ENCODE measurements around the gene NAA60.
"Not testable (repeated sequence)": the region's sequence is repeated elsewhere in the genome, so short reads cannot be mapped to it uniquely, and the experiment has no call there.

The NAA60 gene

GRCh38 chr16:3514621-3515020 is 71.1 kb downstream of the NAA60 start:
- Histone ChIP-seq H3K4me1 (ENCODE audit: insufficient read depth, low read length) (no peaks in the 10 kb centered on the region), H3K27me3 (ENCODE audit: insufficient read depth, low read length) (no peaks in the 10 kb centered on the region), H3K9me3 (ENCODE audit: insufficient read depth, low read depth, low read length) (no peaks in the 10 kb centered on the region), H3K36me3 (ENCODE audit: insufficient read depth, low read length) (peaks cover 67% of the 10 kb centered on the region), H3K27ac (ENCODE audit: low read depth, low read length) (no peak overlapping the region), H3K9ac (ENCODE audit: low read depth, low read length) (no peak overlapping the region), H3K4me3 (ENCODE audit: low read length) (no peak overlapping the region)
- WGBS, result 96% methylated on average over 4 of the region's 4 CpGs

GRCh38 chr16:3515897-3516296 is 72.4 kb downstream of the NAA60 start:
- H3K27ac ChIP-seq (ENCODE audit: low read depth, low read length), result no peak overlapping the region
- H3K4me3 ChIP-seq (ENCODE audit: low read length), result no peak overlapping the region
- 98% methylated on average over 4 of the region's 4 CpGs for WGBS
- no peaks in the 10 kb centered on the region for H3K4me1 ChIP-seq (ENCODE audit: insufficient read depth, low read length)
- H3K27me3 ChIP-seq (ENCODE audit: insufficient read depth, low read length), result no peaks in the 10 kb centered on the region
- H3K36me3 ChIP-seq (ENCODE audit: insufficient read depth, low read length), result peaks cover 68% of the 10 kb centered on the region
- H3K9ac ChIP-seq (ENCODE audit: low read depth, low read length), result no peak overlapping the region
- no peaks in the 10 kb centered on the region for H3K9me3 ChIP-seq (ENCODE audit: insufficient read depth, low read depth, low read length)

GRCh38 chr16:3518292-3518985 is 75.0 kb downstream of the NAA60 start:
- H3K27me3 ChIP-seq (ENCODE audit: insufficient read depth, low read length), result no peaks in the 10 kb centered on the region
- no peak overlapping the region for H3K9ac ChIP-seq (ENCODE audit: low read depth, low read length)
- H3K4me1 ChIP-seq (ENCODE audit: insufficient read depth, low read length), result no peaks in the 10 kb centered on the region
- H3K9me3 ChIP-seq (ENCODE audit: insufficient read depth, low read depth, low read length), result no peaks in the 10 kb centered on the region
- H3K4me3 ChIP-seq (ENCODE audit: low read length), result no peak overlapping the region
- H3K36me3 ChIP-seq (ENCODE audit: insufficient read depth, low read length), result peaks cover 64% of the 10 kb centered on the region
- no peak overlapping the region for H3K27ac ChIP-seq (ENCODE audit: low read depth, low read length)
- 93% methylated on average over 6 of the region's 6 CpGs for WGBS

- Histone ChIP-seq H3K27me3 (ENCODE audit: insufficient read depth, low read length) (no peaks in the 10 kb centered on the region), H3K9ac (ENCODE audit: low read depth, low read length) (no peak overlapping the region), H3K4me3 (ENCODE audit: low read length) (no peak overlapping the region), H3K36me3 (ENCODE audit: insufficient read depth, low read length) (peaks cover 64% of the 10 kb centered on the region), H3K4me1 (ENCODE audit: insufficient read depth, low read length) (no peaks in the 10 kb centered on the region), H3K9me3 (ENCODE audit: insufficient read depth, low read depth, low read length) (no peaks in the 10 kb centered on the region), H3K27ac (ENCODE audit: low read depth, low read length) (no peak overlapping the region)
- 96% methylated on average over 8 of the region's 8 CpGs for WGBS
Measured at GRCh38 chr16:3518986-3519348, 75.5 kb downstream of the NAA60 start.

GRCh38 chr16:3519581-3519980 is 76.1 kb downstream of the NAA60 start:
- H3K9ac ChIP-seq (ENCODE audit: low read depth, low read length), result no peak overlapping the region
- H3K27ac ChIP-seq (ENCODE audit: low read depth, low read length), result no peak overlapping the region
- no peaks in the 10 kb centered on the region for H3K27me3 ChIP-seq (ENCODE audit: insufficient read depth, low read length)
- no peak overlapping the region for H3K4me3 ChIP-seq (ENCODE audit: low read length)
- peaks cover 61% of the 10 kb centered on the region for H3K36me3 ChIP-seq (ENCODE audit: insufficient read depth, low read length)
- WGBS, result 95% methylated on average over 2 of the region's 2 CpGs
- no peaks in the 10 kb centered on the region for H3K9me3 ChIP-seq (ENCODE audit: insufficient read depth, low read depth, low read length)
- H3K4me1 ChIP-seq (ENCODE audit: insufficient read depth, low read length), result no peaks in the 10 kb centered on the region

GRCh38 chr16:3520413-3520812 is 76.9 kb downstream of the NAA60 start:
- H3K36me3 ChIP-seq (ENCODE audit: insufficient read depth, low read length), result peaks cover 57% of the 10 kb centered on the region
- WGBS, result 95% methylated on average over 4 of the region's 4 CpGs
- no peak overlapping the region for H3K4me3 ChIP-seq (ENCODE audit: low read length)
- no peaks in the 10 kb centered on the region for H3K4me1 ChIP-seq (ENCODE audit: insufficient read depth, low read length)
- H3K27ac ChIP-seq (ENCODE audit: low read depth, low read length), result no peak overlapping the region
- H3K9me3 ChIP-seq (ENCODE audit: insufficient read depth, low read depth, low read length), result no peaks in the 10 kb centered on the region
- no peaks in the 10 kb centered on the region for H3K27me3 ChIP-seq (ENCODE audit: insufficient read depth, low read length)
- no peak overlapping the region for H3K9ac ChIP-seq (ENCODE audit: low read depth, low read length)

GRCh38 chr16:3520841-3521240 is 77.4 kb downstream of the NAA60 start:
- 75% methylated on average over 8 of the region's 8 CpGs for WGBS
- Histone ChIP-seq H3K4me1 (ENCODE audit: insufficient read depth, low read length) (no peaks in the 10 kb centered on the region), H3K36me3 (ENCODE audit: insufficient read depth, low read length) (peaks cover 53% of the 10 kb centered on the region), H3K27ac (ENCODE audit: low read depth, low read length) (no peak overlapping the region), H3K4me3 (ENCODE audit: low read length) (no peak overlapping the region), H3K9me3 (ENCODE audit: insufficient read depth, low read depth, low read length) (no peaks in the 10 kb centered on the region), H3K27me3 (ENCODE audit: insufficient read depth, low read length) (no peaks in the 10 kb centered on the region), H3K9ac (ENCODE audit: low read depth, low read length) (no peak overlapping the region)

GRCh38 chr16:3523281-3523680 is 79.8 kb downstream of the NAA60 start:
- Histone ChIP-seq H3K9me3 (ENCODE audit: insufficient read depth, low read depth, low read length) (0 out of 2 replicates have a peak, but pooled peaks cover 3% of the 10 kb centered on the region), H3K4me3 (ENCODE audit: low read length) (no peak overlapping the region), H3K27me3 (ENCODE audit: insufficient read depth, low read length) (no peaks in the 10 kb centered on the region), H3K36me3 (ENCODE audit: insufficient read depth, low read length) (peaks cover 57% of the 10 kb centered on the region), H3K4me1 (ENCODE audit: insufficient read depth, low read length) (no peaks in the 10 kb centered on the region), H3K27ac (ENCODE audit: low read depth, low read length) (no peak overlapping the region), H3K9ac (ENCODE audit: low read depth, low read length) (no peak overlapping the region)
- 96% methylated on average over 3 of the region's 3 CpGs for WGBS

- 95% methylated on average over 5 of the region's 5 CpGs for WGBS
Measured at GRCh38 chr16:3525951-3526350, 82.5 kb downstream of the NAA60 start.

GRCh38 chr16:3527216-3527829 is 83.8 kb downstream of the NAA60 start:
- H3K9me3 ChIP-seq (ENCODE audit: insufficient read depth, low read depth, low read length); H3K27me3 ChIP-seq (ENCODE audit: insufficient read depth, low read length); H3K9ac ChIP-seq (ENCODE audit: low read depth, low read length); H3K4me3 ChIP-seq (ENCODE audit: low read length); H3K4me1 ChIP-seq (ENCODE audit: insufficient read depth, low read length); H3K27ac ChIP-seq (ENCODE audit: low read depth, low read length): not testable (repeated sequence)
- WGBS, result 77% methylated on average over 11 of the region's 12 CpGs
- peaks cover 61% of the 10 kb centered on the region for H3K36me3 ChIP-seq (ENCODE audit: insufficient read depth, low read length)

More at GRCh38 chr16:3525951-3526350, 82.5 kb downstream of the NAA60 start:
- H3K4me3 ChIP-seq (ENCODE audit: low read length), result no peak overlapping the region
- H3K27ac ChIP-seq (ENCODE audit: low read depth, low read length), result no peak overlapping the region
- H3K27me3 ChIP-seq (ENCODE audit: insufficient read depth, low read length), result no peaks in the 10 kb centered on the region
- no peaks in the 10 kb centered on the region for H3K4me1 ChIP-seq (ENCODE audit: insufficient read depth, low read length)
- no peak overlapping the region for H3K9ac ChIP-seq (ENCODE audit: low read depth, low read length)
- H3K9me3 ChIP-seq (ENCODE audit: insufficient read depth, low read depth, low read length), result 0 out of 2 replicates have a peak, but pooled peaks cover 4% of the 10 kb centered on the region
- peaks cover 60% of the 10 kb centered on the region for H3K36me3 ChIP-seq (ENCODE audit: insufficient read depth, low read length)

GRCh38 chr16:3528406-3528805 is 84.9 kb downstream of the NAA60 start:
- Histone ChIP-seq H3K4me3 (ENCODE audit: low read length) (no peak overlapping the region), H3K27me3 (ENCODE audit: insufficient read depth, low read length) (no peaks in the 10 kb centered on the region), H3K36me3 (ENCODE audit: insufficient read depth, low read length) (peaks cover 63% of the 10 kb centered on the region), H3K4me1 (ENCODE audit: insufficient read depth, low read length) (no peaks in the 10 kb centered on the region), H3K27ac (ENCODE audit: low read depth, low read length) (no peak overlapping the region), H3K9me3 (ENCODE audit: insufficient read depth, low read depth, low read length) (0 out of 2 replicates have a peak, but pooled peaks cover 4% of the 10 kb centered on the region), H3K9ac (ENCODE audit: low read depth, low read length) (no peak overlapping the region)
- 91% methylated on average over 2 of the region's 2 CpGs for WGBS

Data from HUES64 (cell line).